Gastrocnemius medialis (tissue), 4 donors: ENCODE data around the gene POLN.

ENCODE experiments used
- CTCF ChIP-seq, 5 experiments: fragments of 450-650 bp in 3 of 5; fragments of 200-600 bp in 2 of 5; sonication (generic) in 2 of 5; IDR thresholded peaks in 4 of 5; conservative IDR thresholded peaks in 1 of 5; 1 replicate in 4 of 5; 2 replicates in 1 of 5; pipeline ENCODE4 v1.5.1; 2016 to 2019; ENCODE audit warnings: antibody characterized with exemption in 5 of 5, mild to moderate bottlenecking in 3 of 5, moderate library complexity in 3 of 5
- POLR2A ChIP-seq, 2 donors: fragments of 450-650 bp; IDR thresholded peaks; one replicate each; pipeline ENCODE4 v1.6.1; 2017; ENCODE audit warnings: antibody characterized with exemption in 2 of 2, mild to moderate bottlenecking in 2 of 2, moderate library complexity in 2 of 2

- no peak for TF ChIP-seq CTCF (IDR thresholded peaks at IDR 0.05 in 4 of 5, conservative IDR thresholded peaks at IDR 0.05 in 1 of 5)
- TF ChIP-seq POLR2A (IDR thresholded peaks at IDR 0.05), result no peak
Observed at GRCh38 chr4:2082118-2082517, 159.8 kb downstream of the POLN start.
